Measurements from ENCODE around the gene OR10A5. TPM values are rescaled to one million over a fixed set of nuclear protein-coding genes. Genes with fewer than 3 reads are reported as not detected.

The OR10A5 gene
- total RNA-seq, 1 experiment from 2014 or later = not detected

DNA sequence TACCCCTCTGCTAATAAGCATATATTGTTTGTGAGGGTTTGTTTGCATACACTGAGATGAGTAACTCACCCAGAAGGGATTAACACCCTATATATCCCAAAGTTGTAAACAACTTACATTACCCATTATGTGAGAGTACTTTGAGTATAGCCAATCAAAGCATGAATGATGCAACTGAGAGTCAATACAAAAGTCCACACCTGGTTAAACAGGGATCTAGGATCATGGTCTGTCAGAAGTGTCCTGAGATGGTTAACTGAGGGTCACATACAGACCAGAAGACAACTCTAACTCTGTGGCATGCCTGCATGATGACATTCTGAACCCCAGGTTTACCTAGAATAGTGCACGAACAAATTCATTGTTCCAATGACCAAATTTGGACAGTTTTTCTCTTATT, 17.4 kb upstream of the OR10A5 start:
- Mint-ChIP-seq H3K27me3 (ENCODE audit: low read depth) (no peaks in the 10 kb centered on the region), H3K4me1 (0 out of 2 replicates have a peak, but pooled peaks cover 3% of the 10 kb centered on the region), H3K4me3 (no peak overlapping the region), H3K36me3 (no peaks in the 10 kb centered on the region), H3K27ac (no peak overlapping the region), H3K9me3 (no peaks in the 10 kb centered on the region)
- TF ChIP-seq CREM (CRISPR knock-in tag; IDR thresholded peaks at IDR 0.05) (no peak), IRF2 (CRISPR knock-in tag; IDR thresholded peaks at IDR 0.05; ENCODE audit: borderline replicate concordance, low read depth) (no peak), GTF2I (CRISPR knock-in tag; conservative IDR thresholded peaks at IDR 0.05) (no peak), TCF7 (CRISPR knock-in tag; IDR thresholded peaks at IDR 0.05; ENCODE audit: low read depth) (no peak), FOXK1 (CRISPR knock-in tag; IDR thresholded peaks at IDR 0.05) (no peak), GABPB1 (CRISPR knock-in tag; IDR thresholded peaks at IDR 0.05) (peak; percentile 79)
- TF ChIP-seq, protein P1, sequence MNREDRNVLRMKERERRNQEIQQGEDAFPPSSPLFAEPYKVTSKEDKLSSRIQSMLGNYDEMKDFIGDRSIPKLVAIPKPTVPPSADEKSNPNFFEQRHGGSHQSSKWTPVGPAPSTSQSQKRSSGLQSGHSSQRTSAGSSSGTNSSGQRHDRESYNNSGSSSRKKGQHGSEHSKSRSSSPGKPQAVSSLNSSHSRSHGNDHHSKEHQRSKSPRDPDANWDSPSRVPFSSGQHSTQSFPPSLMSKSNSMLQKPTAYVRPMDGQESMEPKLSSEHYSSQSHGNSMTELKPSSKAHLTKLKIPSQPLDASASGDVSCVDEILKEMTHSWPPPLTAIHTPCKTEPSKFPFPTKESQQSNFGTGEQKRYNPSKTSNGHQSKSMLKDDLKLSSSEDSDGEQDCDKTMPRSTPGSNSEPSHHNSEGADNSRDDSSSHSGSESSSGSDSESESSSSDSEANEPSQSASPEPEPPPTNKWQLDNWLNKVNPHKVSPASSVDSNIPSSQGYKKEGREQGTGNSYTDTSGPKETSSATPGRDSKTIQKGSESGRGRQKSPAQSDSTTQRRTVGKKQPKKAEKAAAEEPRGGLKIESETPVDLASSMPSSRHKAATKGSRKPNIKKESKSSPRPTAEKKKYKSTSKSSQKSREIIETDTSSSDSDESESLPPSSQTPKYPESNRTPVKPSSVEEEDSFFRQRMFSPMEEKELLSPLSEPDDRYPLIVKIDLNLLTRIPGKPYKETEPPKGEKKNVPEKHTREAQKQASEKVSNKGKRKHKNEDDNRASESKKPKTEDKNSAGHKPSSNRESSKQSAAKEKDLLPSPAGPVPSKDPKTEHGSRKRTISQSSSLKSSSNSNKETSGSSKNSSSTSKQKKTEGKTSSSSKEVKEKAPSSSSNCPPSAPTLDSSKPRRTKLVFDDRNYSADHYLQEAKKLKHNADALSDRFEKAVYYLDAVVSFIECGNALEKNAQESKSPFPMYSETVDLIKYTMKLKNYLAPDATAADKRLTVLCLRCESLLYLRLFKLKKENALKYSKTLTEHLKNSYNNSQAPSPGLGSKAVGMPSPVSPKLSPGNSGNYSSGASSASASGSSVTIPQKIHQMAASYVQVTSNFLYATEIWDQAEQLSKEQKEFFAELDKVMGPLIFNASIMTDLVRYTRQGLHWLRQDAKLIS (CRISPR knock-in tag; IDR thresholded peaks at IDR 0.05; ENCODE audit: borderline replicate concordance) = no peak
- DNase-seq (ENCODE audit: low spot score) (no peak), ATAC-seq (no peak)
- POLR2A ChIA-PET = no interaction called here
- CTCF ChIA-PET = interaction anchor here (1.2 to 1.5 kb wide), 2 partner anchors 16 to 71 kb away, joined by 3 to 6 read pairs; no protein-coding TSS in a partner anchor

DNA sequence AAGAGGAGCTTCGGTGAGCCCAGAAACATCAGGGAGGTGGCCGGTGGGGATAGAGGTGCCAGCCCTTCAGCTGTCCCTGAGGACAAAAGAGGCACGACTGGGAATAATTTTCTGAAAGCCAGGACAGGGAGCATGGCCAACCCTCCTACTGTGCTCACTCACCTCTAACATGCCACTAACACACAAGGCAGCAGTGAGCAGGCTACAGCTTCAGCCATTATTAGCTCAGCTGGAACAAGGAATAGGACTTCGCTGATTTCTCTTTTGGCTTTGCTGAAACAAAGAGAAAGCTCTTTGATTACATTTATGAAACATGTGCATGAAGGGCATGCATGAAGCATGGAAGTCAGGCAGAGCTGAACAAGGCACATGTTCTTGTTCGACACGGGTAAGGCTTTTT, 12.1 kb upstream of the OR10A5 start:
- H3K27ac Mint-ChIP-seq = no peak overlapping the region
- CTCF ChIA-PET = interaction anchor here (1.1 to 1.8 kb wide), 3 partner anchors 16 to 78 kb away, joined by 3 to 10 read pairs (median 3); no protein-coding TSS in a partner anchor
- ATAC-seq = no peak

DNA sequence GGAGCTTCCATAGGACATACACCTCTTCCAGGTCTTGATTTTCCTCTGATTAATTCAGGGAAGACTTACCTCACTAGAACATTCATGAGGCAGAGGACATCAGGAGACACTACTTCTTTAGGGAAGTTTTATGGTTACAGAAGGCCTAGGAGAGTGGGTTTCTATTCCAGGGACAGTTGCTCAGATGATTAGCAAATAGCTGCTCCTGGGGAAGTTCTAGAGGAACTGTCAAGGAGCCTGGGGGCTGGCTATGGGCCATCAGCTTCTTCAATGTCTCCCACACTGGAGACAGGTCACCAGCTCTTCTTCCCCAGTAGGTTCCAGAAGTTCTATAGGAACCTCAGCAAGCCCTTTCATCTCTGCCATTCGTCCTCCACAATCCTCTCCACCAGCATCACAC, 11.5 kb upstream of the OR10A5 start:
- CTCF ChIA-PET = interaction anchor here (1.1 to 1.8 kb wide), 3 partner anchors 16 to 79 kb away, joined by 3 to 10 read pairs (median 3); no protein-coding TSS in a partner anchor
- TF ChIP-seq ZNF423 (CRISPR knock-in tag; IDR thresholded peaks at IDR 0.05) = no peak
- no peak for TF ChIP-seq ATF1 (CRISPR knock-in tag; IDR thresholded peaks at IDR 0.05)
- TF ChIP-seq ZNF317 (CRISPR knock-in tag; IDR thresholded peaks at IDR 0.05; ENCODE audit: borderline replicate concordance, low read depth) = no peak
- no peak for TF ChIP-seq ZNF396 (CRISPR knock-in tag; IDR thresholded peaks at IDR 0.05; ENCODE audit: borderline replicate concordance)
- TF ChIP-seq MXD4 (CRISPR knock-in tag; IDR thresholded peaks at IDR 0.05; ENCODE audit: borderline replicate concordance) = no peak
- TF ChIP-seq NR3C1 (CRISPR knock-in tag; conservative IDR thresholded peaks at IDR 0.05; ENCODE audit: low read depth) = no peak
- TF ChIP-seq SOX15 (CRISPR knock-in tag; IDR thresholded peaks at IDR 0.05) = no peak
- TF ChIP-seq, protein P2, sequence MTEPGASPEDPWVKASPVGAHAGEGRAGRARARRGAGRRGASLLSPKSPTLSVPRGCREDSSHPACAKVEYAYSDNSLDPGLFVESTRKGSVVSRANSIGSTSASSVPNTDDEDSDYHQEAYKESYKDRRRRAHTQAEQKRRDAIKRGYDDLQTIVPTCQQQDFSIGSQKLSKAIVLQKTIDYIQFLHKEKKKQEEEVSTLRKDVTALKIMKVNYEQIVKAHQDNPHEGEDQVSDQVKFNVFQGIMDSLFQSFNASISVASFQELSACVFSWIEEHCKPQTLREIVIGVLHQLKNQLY (CRISPR knock-in tag; IDR thresholded peaks at IDR 0.05) = no peak
- no peak for TF ChIP-seq NR1H2 (CRISPR knock-in tag; IDR thresholded peaks at IDR 0.05)
- TF ChIP-seq, protein P3, sequence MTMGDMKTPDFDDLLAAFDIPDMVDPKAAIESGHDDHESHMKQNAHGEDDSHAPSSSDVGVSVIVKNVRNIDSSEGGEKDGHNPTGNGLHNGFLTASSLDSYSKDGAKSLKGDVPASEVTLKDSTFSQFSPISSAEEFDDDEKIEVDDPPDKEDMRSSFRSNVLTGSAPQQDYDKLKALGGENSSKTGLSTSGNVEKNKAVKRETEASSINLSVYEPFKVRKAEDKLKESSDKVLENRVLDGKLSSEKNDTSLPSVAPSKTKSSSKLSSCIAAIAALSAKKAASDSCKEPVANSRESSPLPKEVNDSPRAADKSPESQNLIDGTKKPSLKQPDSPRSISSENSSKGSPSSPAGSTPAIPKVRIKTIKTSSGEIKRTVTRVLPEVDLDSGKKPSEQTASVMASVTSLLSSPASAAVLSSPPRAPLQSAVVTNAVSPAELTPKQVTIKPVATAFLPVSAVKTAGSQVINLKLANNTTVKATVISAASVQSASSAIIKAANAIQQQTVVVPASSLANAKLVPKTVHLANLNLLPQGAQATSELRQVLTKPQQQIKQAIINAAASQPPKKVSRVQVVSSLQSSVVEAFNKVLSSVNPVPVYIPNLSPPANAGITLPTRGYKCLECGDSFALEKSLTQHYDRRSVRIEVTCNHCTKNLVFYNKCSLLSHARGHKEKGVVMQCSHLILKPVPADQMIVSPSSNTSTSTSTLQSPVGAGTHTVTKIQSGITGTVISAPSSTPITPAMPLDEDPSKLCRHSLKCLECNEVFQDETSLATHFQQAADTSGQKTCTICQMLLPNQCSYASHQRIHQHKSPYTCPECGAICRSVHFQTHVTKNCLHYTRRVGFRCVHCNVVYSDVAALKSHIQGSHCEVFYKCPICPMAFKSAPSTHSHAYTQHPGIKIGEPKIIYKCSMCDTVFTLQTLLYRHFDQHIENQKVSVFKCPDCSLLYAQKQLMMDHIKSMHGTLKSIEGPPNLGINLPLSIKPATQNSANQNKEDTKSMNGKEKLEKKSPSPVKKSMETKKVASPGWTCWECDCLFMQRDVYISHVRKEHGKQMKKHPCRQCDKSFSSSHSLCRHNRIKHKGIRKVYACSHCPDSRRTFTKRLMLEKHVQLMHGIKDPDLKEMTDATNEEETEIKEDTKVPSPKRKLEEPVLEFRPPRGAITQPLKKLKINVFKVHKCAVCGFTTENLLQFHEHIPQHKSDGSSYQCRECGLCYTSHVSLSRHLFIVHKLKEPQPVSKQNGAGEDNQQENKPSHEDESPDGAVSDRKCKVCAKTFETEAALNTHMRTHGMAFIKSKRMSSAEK (CRISPR knock-in tag; IDR thresholded peaks at IDR 0.05; ENCODE audit: borderline replicate concordance) = no peak
- TF ChIP-seq ZNF263 (CRISPR knock-in tag; IDR thresholded peaks at IDR 0.05; ENCODE audit: low read depth) = no peak
- TF ChIP-seq, protein P4, sequence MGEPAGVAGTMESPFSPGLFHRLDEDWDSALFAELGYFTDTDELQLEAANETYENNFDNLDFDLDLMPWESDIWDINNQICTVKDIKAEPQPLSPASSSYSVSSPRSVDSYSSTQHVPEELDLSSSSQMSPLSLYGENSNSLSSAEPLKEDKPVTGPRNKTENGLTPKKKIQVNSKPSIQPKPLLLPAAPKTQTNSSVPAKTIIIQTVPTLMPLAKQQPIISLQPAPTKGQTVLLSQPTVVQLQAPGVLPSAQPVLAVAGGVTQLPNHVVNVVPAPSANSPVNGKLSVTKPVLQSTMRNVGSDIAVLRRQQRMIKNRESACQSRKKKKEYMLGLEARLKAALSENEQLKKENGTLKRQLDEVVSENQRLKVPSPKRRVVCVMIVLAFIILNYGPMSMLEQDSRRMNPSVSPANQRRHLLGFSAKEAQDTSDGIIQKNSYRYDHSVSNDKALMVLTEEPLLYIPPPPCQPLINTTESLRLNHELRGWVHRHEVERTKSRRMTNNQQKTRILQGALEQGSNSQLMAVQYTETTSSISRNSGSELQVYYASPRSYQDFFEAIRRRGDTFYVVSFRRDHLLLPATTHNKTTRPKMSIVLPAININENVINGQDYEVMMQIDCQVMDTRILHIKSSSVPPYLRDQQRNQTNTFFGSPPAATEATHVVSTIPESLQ (CRISPR knock-in tag; IDR thresholded peaks at IDR 0.05) = no peak

More for the DNA sequence above, 12.1 kb upstream of the OR10A5 start:
- no peaks in the 10 kb centered on the region for H3K36me3 Mint-ChIP-seq
- no peak for DNase-seq (ENCODE audit: low spot score)
- POLR2A ChIA-PET = no interaction called here
- H3K4me3 Mint-ChIP-seq = no peak overlapping the region
- H3K9me3 Mint-ChIP-seq = no peaks in the 10 kb centered on the region
- no peaks in the 10 kb centered on the region for H3K4me1 Mint-ChIP-seq
- peaks cover 2% of the 10 kb centered on the region; the same call in 1 of the 2 replicates for H3K27me3 Mint-ChIP-seq (ENCODE audit: low read depth)
- TF ChIP-seq NR1H2 (CRISPR knock-in tag; IDR thresholded peaks at IDR 0.05) (no peak), ZNF121 (CRISPR knock-in tag; IDR thresholded peaks at IDR 0.05) (no peak), GTF2I (CRISPR knock-in tag; conservative IDR thresholded peaks at IDR 0.05) (no peak), SMAD3 (CRISPR knock-in tag; IDR thresholded peaks at IDR 0.05; ENCODE audit: borderline replicate concordance) (no peak), NR3C1 (CRISPR knock-in tag; conservative IDR thresholded peaks at IDR 0.05; ENCODE audit: low read depth) (no peak), EMX1 (CRISPR knock-in tag; IDR thresholded peaks at IDR 0.05) (no peak), RORB (CRISPR knock-in tag; IDR thresholded peaks at IDR 0.05) (no peak), FOXJ3 (CRISPR knock-in tag; IDR thresholded peaks at IDR 0.05; ENCODE audit: borderline replicate concordance) (no peak), TEAD4 (CRISPR knock-in tag; IDR thresholded peaks at IDR 0.05) (no peak), ZNF423 (CRISPR knock-in tag; IDR thresholded peaks at IDR 0.05) (no peak), KAT7 (CRISPR knock-in tag; IDR thresholded peaks at IDR 0.05; ENCODE audit: borderline replicate concordance) (no peak), JUN (CRISPR knock-in tag; IDR thresholded peaks at IDR 0.05) (no peak), JAZF1 (CRISPR knock-in tag; IDR thresholded peaks at IDR 0.05) (no peak)

More for the DNA sequence above, 11.5 kb upstream of the OR10A5 start:
- Mint-ChIP-seq H3K27ac (no peak overlapping the region), H3K27me3 (ENCODE audit: low read depth) (peaks cover 2% of the 10 kb centered on the region; the same call in 1 of the 2 replicates), H3K36me3 (no peaks in the 10 kb centered on the region), H3K9me3 (no peaks in the 10 kb centered on the region), H3K4me3 (no peak overlapping the region), H3K4me1 (no peaks in the 10 kb centered on the region)
- POLR2A ChIA-PET = no interaction called here
- no peak for DNase-seq (ENCODE audit: low spot score)
- no peak for ATAC-seq
